ENCODE measurements around the gene PMEL.

DNA sequence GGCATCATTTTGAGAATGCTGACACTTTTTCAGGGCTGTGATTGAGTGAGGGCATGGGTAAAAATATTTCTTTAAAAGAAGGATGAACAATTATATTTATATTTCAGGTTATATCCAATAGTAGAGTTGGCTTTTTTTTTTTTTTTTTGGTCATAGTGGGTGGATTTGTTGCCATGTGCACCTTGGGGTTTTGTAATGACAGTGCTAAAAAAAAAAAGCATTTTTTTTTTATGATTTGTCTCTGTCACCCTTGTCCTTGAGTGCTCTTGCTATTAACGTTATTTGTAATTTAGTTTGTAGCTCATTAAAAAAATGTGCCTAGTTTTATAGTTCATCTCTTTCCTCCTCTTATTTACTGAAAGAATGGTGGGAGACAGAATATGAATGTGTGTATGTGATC lies 6.6 kb upstream of the PMEL start:
- no peak for TF ChIP-seq POLR2A (IDR thresholded peaks at IDR 0.05)
- TF ChIP-seq, protein P1, sequence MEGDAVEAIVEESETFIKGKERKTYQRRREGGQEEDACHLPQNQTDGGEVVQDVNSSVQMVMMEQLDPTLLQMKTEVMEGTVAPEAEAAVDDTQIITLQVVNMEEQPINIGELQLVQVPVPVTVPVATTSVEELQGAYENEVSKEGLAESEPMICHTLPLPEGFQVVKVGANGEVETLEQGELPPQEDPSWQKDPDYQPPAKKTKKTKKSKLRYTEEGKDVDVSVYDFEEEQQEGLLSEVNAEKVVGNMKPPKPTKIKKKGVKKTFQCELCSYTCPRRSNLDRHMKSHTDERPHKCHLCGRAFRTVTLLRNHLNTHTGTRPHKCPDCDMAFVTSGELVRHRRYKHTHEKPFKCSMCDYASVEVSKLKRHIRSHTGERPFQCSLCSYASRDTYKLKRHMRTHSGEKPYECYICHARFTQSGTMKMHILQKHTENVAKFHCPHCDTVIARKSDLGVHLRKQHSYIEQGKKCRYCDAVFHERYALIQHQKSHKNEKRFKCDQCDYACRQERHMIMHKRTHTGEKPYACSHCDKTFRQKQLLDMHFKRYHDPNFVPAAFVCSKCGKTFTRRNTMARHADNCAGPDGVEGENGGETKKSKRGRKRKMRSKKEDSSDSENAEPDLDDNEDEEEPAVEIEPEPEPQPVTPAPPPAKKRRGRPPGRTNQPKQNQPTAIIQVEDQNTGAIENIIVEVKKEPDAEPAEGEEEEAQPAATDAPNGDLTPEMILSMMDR (IDR thresholded peaks at IDR 0.05): no peak

Data from thyroid gland (tissue), 4 donors.